Sciatic nerve (tissue), 2 donors: ENCODE data around the gene KNG1. TPM values are rescaled to one million over a fixed set of nuclear protein-coding genes. Genes with fewer than 3 reads are reported as not detected.

Source experiments
- ATAC-seq: fragments of 200-7000 bp; cut with Tn5 transposase; one replicate; pipeline ENCODE4 v1.9.1; 2020; ENCODE audit warnings: mild to moderate bottlenecking, moderate library complexity
- DNase-seq: peaks from one replicate; pipeline ENCODE4 v3.0.0-alpha.2; 2020; ENCODE audit warnings: low spot score
- intact Hi-C: fragments of 100-400 bp; cut with DNase I; formaldehyde crosslinking; loops from one replicate; pipeline ENCODE4 v1.14.2; 2022
- microRNA-seq: library from miRNA; unstranded; fragments of <30 nt; microRNA quantifications from one replicate; pipeline ENCODE4 v1.2.0, GENCODE V29; 2020
- total RNA-seq: library from RNA; stranded (reverse); fragmentation: NEBNext Ultra II Directional; extraction: Animal tissue kit (Norgen Biotek cat#: 25700); gene quantifications from one replicate; pipeline ENCODE4 v1.2.1, GENCODE V29; 2021
- donor health status: DM: no; HTN: no; CAD: no.
- donor health status: DM: no; HTN: no; CAD: no.

KNG1 gene
- total RNA-seq, 1 donor from 2014 or later, result not detected

DNA sequence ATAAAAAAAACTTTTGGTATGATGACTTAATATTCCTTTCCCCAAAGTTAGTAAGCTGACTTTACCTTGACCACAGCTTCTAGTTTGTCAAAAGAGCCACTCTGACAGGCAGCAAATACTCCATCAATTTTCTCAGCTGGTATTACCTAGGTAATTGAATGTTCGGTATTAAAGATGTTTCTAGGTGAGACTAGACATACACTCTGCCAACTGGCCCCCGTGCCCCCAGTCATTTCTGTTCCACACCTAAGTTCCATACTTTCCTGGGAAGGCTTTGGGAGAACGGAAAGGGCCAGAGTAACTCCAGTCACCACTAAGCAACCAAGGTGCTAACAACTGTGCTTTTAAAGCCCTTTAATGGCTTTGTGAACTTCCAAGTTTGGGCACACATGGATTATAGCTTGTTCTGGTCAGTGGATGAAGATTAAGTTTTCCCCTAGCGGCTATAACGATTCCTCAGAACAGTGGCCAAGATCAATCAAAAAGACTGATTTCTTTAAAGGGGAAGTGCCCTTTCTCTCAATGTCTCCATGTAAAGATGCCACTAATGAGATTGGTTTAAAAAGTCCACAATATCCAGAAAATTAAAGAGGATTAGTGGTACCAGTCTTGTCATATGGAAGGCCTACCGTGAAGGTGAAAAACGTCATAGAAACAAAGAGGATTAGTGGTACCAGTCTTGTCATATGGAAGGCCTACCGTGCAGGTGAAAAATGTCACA is 73.3 kb downstream of the KNG1 start:
- DNase-seq (no peak), ATAC-seq (no peak)
- intact Hi-C loops, result no loop called here

Small RNA genes within 50 kb of the gene (microRNA-seq; reads per million reads assigned to microRNA genes)
- 2.5 reads per million for gene MIR1248

Other genes starting within 250 kb of the KNG1 start
- gene CRYGS, start 173.0 kb upstream of the KNG1 start, total RNA-seq, result 4.5 TPM
- gene TBCCD1, start 150.0 kb upstream of the KNG1 start, total RNA-seq, result 12.9 TPM
- 33.3 TPM for gene DNAJB11, start 146.6 kb upstream of the KNG1 start, total RNA-seq
- not detected for gene AHSG, start 104.3 kb upstream of the KNG1 start, total RNA-seq
- not detected for gene FETUB, start 77.0 kb upstream of the KNG1 start, total RNA-seq
- not detected for gene HRG, start 51.3 kb upstream of the KNG1 start, total RNA-seq
- 359 TPM for gene EIF4A2, start 66.2 kb downstream of the KNG1 start, total RNA-seq
- 11.5 TPM for gene RFC4, start 89.1 kb downstream of the KNG1 start, total RNA-seq
- gene ADIPOQ, start 125.4 kb downstream of the KNG1 start, total RNA-seq, result 21.0 TPM
- 62.6 TPM for gene ST6GAL1, start 213.2 kb downstream of the KNG1 start, total RNA-seq